Ascending aorta (tissue), 2 donors: ENCODE data around the gene LRRC23. TPM values are rescaled to one million over a fixed set of nuclear protein-coding genes. Genes with fewer than 3 reads are reported as not detected.
"Not testable (repeated sequence)": the region's sequence is repeated elsewhere in the genome, so short reads cannot be mapped to it uniquely, and the experiment has no call there.

Experiments
- DNase-seq, 2 donors: peaks; one replicate each; pipeline ENCODE4 v3.0.0-alpha.2; 2019; ENCODE audit warnings: low spot score in 2 of 2
- H3K27ac ChIP-seq, 2 donors: fragments of 200-600 bp; sonication (generic); one replicate each; pipeline ENCODE4 v1.5.1; 2016 to 2017; ENCODE audit warnings: mild to moderate bottlenecking in 1 of 2
- H3K27me3 ChIP-seq: fragments of 200-600 bp; sonication (generic); one replicate; pipeline ENCODE4 v1.5.1; 2017
- H3K36me3 ChIP-seq, 2 donors: fragments of 200-600 bp; sonication (generic); one replicate each; pipeline ENCODE4 v1.5.1; 2016
- H3K4me1 ChIP-seq, 2 donors: fragments of 200-600 bp; sonication (generic); one replicate each; pipeline ENCODE4 v1.5.1; 2016 to 2017; ENCODE audit warnings: mild to moderate bottlenecking in 1 of 2
- H3K4me3 ChIP-seq, 2 donors: fragments of 200-600 bp; sonication (generic); one replicate each; pipeline ENCODE4 v1.5.1; 2016 to 2017; ENCODE audit warnings: mild to moderate bottlenecking in 1 of 2
- H3K9me3 ChIP-seq, 2 donors: fragments of 200-600 bp; sonication (generic); one replicate each; pipeline ENCODE4 v1.5.1; 2016
- CTCF ChIP-seq, 3 experiments: fragments of 200-600 bp in 2 of 3; fragments of 450-650 bp in 1 of 3; sonication (generic) in 2 of 3; IDR thresholded peaks; one replicate each; pipeline ENCODE4 v1.5.1; 2016 to 2019; ENCODE audit warnings: antibody characterized with exemption in 3 of 3, mild to moderate bottlenecking in 1 of 3, moderate library complexity in 1 of 3
- intact Hi-C: fragments of 100-400 bp; cut with DNase I; formaldehyde crosslinking; loops from one replicate; pipeline ENCODE4 v1.15.1; 2023
- total RNA-seq: library from RNA; depleted of rRNA; stranded (reverse); fragments of >200 nt; gene quantifications from one replicate; pipeline ENCODE4 v1.1.0, GENCODE V29; 2016

The LRRC23 gene
- total RNA-seq, 1 donor from 2014 or later, result 6.6 TPM

- Histone ChIP-seq H3K4me3 (no peak overlapping the region), H3K9me3 (no peaks in the 10 kb centered on the region), H3K27ac (no peak overlapping the region), H3K4me1 (peaks cover 0 to 3% of the 10 kb centered on the region in 2 donors), H3K27me3 (no peaks in the 10 kb centered on the region), H3K36me3 (peaks cover 85 to 93% of the 10 kb centered on the region in 2 donors)
- no peak for TF ChIP-seq CTCF (IDR thresholded peaks at IDR 0.05)
- intact Hi-C loops, result no loop called here
- no peak for DNase-seq
These were observed 43.2 kb upstream of the LRRC23 start for GRCh38 chr12:6861391-6861790.

GRCh38 chr12:6863033-6863432 is 41.6 kb upstream of the LRRC23 start:
- Histone ChIP-seq H3K36me3 (peaks cover 69 to 77% of the 10 kb centered on the region in 2 donors), H3K27me3 (no peaks in the 10 kb centered on the region), H3K4me3 (no peak overlapping the region), H3K9me3 (no peaks in the 10 kb centered on the region), H3K27ac (no peak overlapping the region), H3K4me1 (peaks cover 0 to 10% of the 10 kb centered on the region in 2 donors)
- no peak for TF ChIP-seq CTCF (IDR thresholded peaks at IDR 0.05)
- DNase-seq, result no peak
- intact Hi-C loops, result no loop called here

GRCh38 chr12:6863586-6864321 is 40.9 kb upstream of the LRRC23 start:
- intact Hi-C loops, result no loop called here

GRCh38 chr12:6865307-6865706 is 39.3 kb upstream of the LRRC23 start:
- Histone ChIP-seq H3K36me3 (peaks cover 54 to 61% of the 10 kb centered on the region in 2 donors), H3K4me1 (peaks cover 7 to 27% of the 10 kb centered on the region in 2 donors)
- intact Hi-C loops, H3K27me3 ChIP-seq, H3K27ac ChIP-seq, H3K9me3 ChIP-seq, DNase-seq, H3K4me3 ChIP-seq: not testable (repeated sequence)

More at GRCh38 chr12:6863586-6864321, 40.9 kb upstream of the LRRC23 start:
- TF ChIP-seq CTCF (IDR thresholded peaks at IDR 0.05), result no peak
- H3K4me3 ChIP-seq, result no peak overlapping the region
- peaks cover 4 to 16% of the 10 kb centered on the region in 2 donors for H3K4me1 ChIP-seq
- H3K9me3 ChIP-seq, result no peaks in the 10 kb centered on the region
- H3K36me3 ChIP-seq, result peaks cover 61 to 69% of the 10 kb centered on the region in 2 donors
- no peak overlapping the region for H3K27ac ChIP-seq
- H3K27me3 ChIP-seq, result no peaks in the 10 kb centered on the region
- DNase-seq, result no peak

- peaks cover 7 to 32% of the 10 kb centered on the region in 2 donors for H3K4me1 ChIP-seq
- TF ChIP-seq CTCF (IDR thresholded peaks at IDR 0.05), result no peak
- H3K36me3 ChIP-seq, result peaks cover 54 to 61% of the 10 kb centered on the region in 2 donors
- peak overlapping the region; percentile 99 for H3K27ac ChIP-seq
- intact Hi-C loops, result loop anchor here (2.0 kb wide), 1 partner anchor 14 kb away; the partner anchor contains the start of gene USP5
- no peaks in the 10 kb centered on the region for H3K9me3 ChIP-seq
- no peak for DNase-seq
- H3K4me3 ChIP-seq, result peak overlapping the region; percentile 91 to 94
- no peaks in the 10 kb centered on the region for H3K27me3 ChIP-seq
These were observed 38.3 kb upstream of the LRRC23 start for GRCh38 chr12:6866163-6866919.
